Stimulated activated naive B cell treated with anti-CD40 and anti-IgM and Interleukin-4, amounts not matched to agents 10 μg/mL and 1 μg/mL and 100 μg/mL, for 72 hours (primary cell): ENCODE measurements around the gene CNGA2.

Experiments
- ATAC-seq, 2 donors: fragments of 150-1000 bp; cut with Tn5 transposase; replicated peaks; 2 replicates each; pipeline ENCODE4 v1.10.0; 2021; ENCODE audit warnings: moderate library complexity in 1 of 2
- DNase-seq: peaks from one replicate; pipeline ENCODE4 v3.0.0; 2021
- H3K27ac Mint-ChIP-seq: one replicate; pipeline ENCODE4 v1.8.0; 2022; ENCODE audit warnings: mild to moderate bottlenecking, mixed read lengths
- H3K27me3 Mint-ChIP-seq, 2 donors: one replicate each; pipeline ENCODE4 v1.8.0; 2022; ENCODE audit warnings: mixed read lengths in 2 of 2
- H3K36me3 Mint-ChIP-seq, 2 donors: one replicate each; pipeline ENCODE4 v1.8.0; 2022; ENCODE audit warnings: mixed read lengths in 2 of 2, mild to moderate bottlenecking in 1 of 2
- H3K4me1 Mint-ChIP-seq, 2 donors: one replicate each; pipeline ENCODE4 v1.8.0; 2022; ENCODE audit warnings: mixed read lengths in 2 of 2, mild to moderate bottlenecking in 1 of 2
- H3K4me3 Mint-ChIP-seq, 2 donors: one replicate each; pipeline ENCODE4 v1.8.0; 2022; ENCODE audit warnings: mild to moderate bottlenecking in 2 of 2, mixed read lengths in 2 of 2, moderate library complexity in 1 of 2
- H3K9me3 Mint-ChIP-seq, 2 donors: one replicate each; pipeline ENCODE4 v1.8.0; 2022; ENCODE audit warnings: mixed read lengths in 2 of 2, mild to moderate bottlenecking in 1 of 2

CNGA2 gene

DNA sequence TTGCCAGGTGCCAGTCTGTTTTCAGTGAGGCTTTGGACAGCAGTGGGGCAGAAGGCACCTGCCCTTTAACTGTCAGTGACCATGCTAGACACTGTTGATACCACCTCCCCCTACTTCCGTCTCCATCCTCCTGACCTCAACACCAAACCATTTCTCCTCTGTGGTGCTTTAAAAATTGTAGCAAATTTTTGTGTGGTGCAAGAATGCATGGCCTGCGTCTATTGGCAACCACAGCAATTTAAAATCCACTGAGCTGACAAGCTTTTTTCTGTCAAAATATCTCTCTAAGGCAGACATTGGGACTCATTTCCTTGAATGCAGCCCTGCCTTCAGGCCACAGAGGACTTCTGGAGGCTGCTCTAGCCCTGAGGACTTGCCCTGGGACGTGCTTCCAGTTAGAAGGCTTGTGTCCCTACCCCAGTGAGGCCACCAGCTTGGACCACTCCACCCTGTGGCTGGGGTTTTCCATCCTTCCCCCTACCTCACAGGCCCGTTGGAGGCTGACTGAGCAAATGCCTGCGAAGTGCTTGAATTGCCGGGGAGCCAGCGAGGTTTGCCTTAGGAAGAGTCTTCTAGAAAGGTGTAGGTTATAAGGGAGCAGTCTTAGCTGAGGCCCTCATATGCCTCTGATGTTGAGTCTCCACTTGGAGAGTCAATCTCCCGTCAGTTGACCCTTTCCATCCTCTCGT is 32.4 kb upstream of the CNGA2 start:
- no peak overlapping the region for H3K27ac Mint-ChIP-seq
- no peak overlapping the region for H3K4me3 Mint-ChIP-seq
- H3K9me3 Mint-ChIP-seq, result no peaks in the 10 kb centered on the region
- H3K27me3 Mint-ChIP-seq, result peaks cover under 1 to 6% of the 10 kb centered on the region in 2 donors
- H3K36me3 Mint-ChIP-seq, result no peaks in the 10 kb centered on the region
- H3K4me1 Mint-ChIP-seq, result no peaks in the 10 kb centered on the region
- DNase-seq (no peak), ATAC-seq (no peak)

- Mint-ChIP-seq H3K4me3 (no peak overlapping the region), H3K4me1 (no peaks in the 10 kb centered on the region), H3K27me3 (no peaks in the 10 kb centered on the region), H3K9me3 (no peaks in the 10 kb centered on the region), H3K36me3 (no peaks in the 10 kb centered on the region), H3K27ac (no peak overlapping the region)
- DNase-seq, result no peak
- ATAC-seq, result no peak
Measured at GRCh38 chrX:151702741-151703340, 31.7 kb upstream of the CNGA2 start.

GRCh38 chrX:151703487-151703886 is 31.1 kb upstream of the CNGA2 start:
- Mint-ChIP-seq H3K9me3 (no peaks in the 10 kb centered on the region), H3K4me3 (no peak overlapping the region), H3K36me3 (no peaks in the 10 kb centered on the region), H3K27ac (no peak overlapping the region), H3K27me3 (no peaks in the 10 kb centered on the region), H3K4me1 (no peaks in the 10 kb centered on the region)
- no peak for ATAC-seq
- DNase-seq, result no peak

- H3K27me3 Mint-ChIP-seq, result no peaks in the 10 kb centered on the region
- H3K36me3 Mint-ChIP-seq, result no peaks in the 10 kb centered on the region
- ATAC-seq (no peak), DNase-seq (no peak)
- no peak overlapping the region for H3K4me3 Mint-ChIP-seq
- H3K9me3 Mint-ChIP-seq, result no peaks in the 10 kb centered on the region
- H3K27ac Mint-ChIP-seq, result no peak overlapping the region
- no peaks in the 10 kb centered on the region for H3K4me1 Mint-ChIP-seq
Measured at GRCh38 chrX:151704041-151704663, 30.4 kb upstream of the CNGA2 start.

GRCh38 chrX:151708821-151709220 is 25.7 kb upstream of the CNGA2 start:
- H3K27ac Mint-ChIP-seq, result no peak overlapping the region

GRCh38 chrX:151710457-151710856 is 24.1 kb upstream of the CNGA2 start:
- Mint-ChIP-seq H3K4me3 (no peak overlapping the region), H3K9me3 (no peaks in the 10 kb centered on the region), H3K27ac (no peak overlapping the region), H3K4me1 (no peaks in the 10 kb centered on the region), H3K27me3 (peaks cover 0 to 3% of the 10 kb centered on the region in 2 donors), H3K36me3 (no peaks in the 10 kb centered on the region)
- no peak for ATAC-seq
- DNase-seq, result no peak

More at GRCh38 chrX:151708821-151709220, 25.7 kb upstream of the CNGA2 start:
- no peaks in the 10 kb centered on the region for H3K36me3 Mint-ChIP-seq
- no peaks in the 10 kb centered on the region for H3K4me1 Mint-ChIP-seq
- H3K4me3 Mint-ChIP-seq, result no peak overlapping the region
- no peaks in the 10 kb centered on the region for H3K9me3 Mint-ChIP-seq
- no peaks in the 10 kb centered on the region for H3K27me3 Mint-ChIP-seq
- ATAC-seq, result no peak
- no peak for DNase-seq

- Mint-ChIP-seq H3K4me3 (no peak overlapping the region), H3K27me3 (peaks cover 0 to 3% of the 10 kb centered on the region in 2 donors), H3K36me3 (no peaks in the 10 kb centered on the region), H3K27ac (no peak overlapping the region), H3K4me1 (no peaks in the 10 kb centered on the region), H3K9me3 (no peaks in the 10 kb centered on the region)
- DNase-seq, result no peak
- no peak for ATAC-seq
Measured at GRCh38 chrX:151711154-151711553, 23.4 kb upstream of the CNGA2 start.

DNA sequence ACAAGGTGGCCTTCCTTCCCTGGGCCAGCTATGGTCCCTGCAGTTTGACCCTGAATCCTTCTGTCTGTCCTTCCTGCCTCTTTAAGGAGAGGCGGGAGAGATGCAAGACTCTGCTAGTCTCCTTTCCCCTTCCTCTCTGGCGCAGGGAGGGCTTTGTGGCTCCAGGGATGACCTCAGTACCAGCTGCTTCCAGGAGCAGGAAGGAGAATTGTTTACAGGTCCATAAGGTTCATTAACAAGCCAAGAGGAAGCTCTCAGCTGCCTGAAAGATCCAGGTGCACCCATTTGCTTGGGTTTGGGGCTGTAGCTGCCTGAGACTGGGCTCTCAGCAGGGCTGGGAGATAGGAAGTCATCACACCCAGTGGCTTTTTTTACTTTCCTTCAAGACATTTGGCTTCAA is 22.8 kb upstream of the CNGA2 start:
- ATAC-seq, result no peak
- H3K4me1 Mint-ChIP-seq, result no peaks in the 10 kb centered on the region
- H3K27ac Mint-ChIP-seq, result no peak overlapping the region
- no peaks in the 10 kb centered on the region for H3K9me3 Mint-ChIP-seq
- DNase-seq, result no peak
- H3K36me3 Mint-ChIP-seq, result no peaks in the 10 kb centered on the region
- H3K4me3 Mint-ChIP-seq, result no peak overlapping the region
- H3K27me3 Mint-ChIP-seq, result peaks cover 0 to 3% of the 10 kb centered on the region in 2 donors

GRCh38 chrX:151712253-151712652 is 22.3 kb upstream of the CNGA2 start:
- no peak for ATAC-seq
- Mint-ChIP-seq H3K4me1 (no peaks in the 10 kb centered on the region), H3K9me3 (no peaks in the 10 kb centered on the region), H3K27ac (no peak overlapping the region), H3K36me3 (no peaks in the 10 kb centered on the region), H3K27me3 (peaks cover 0 to 3% of the 10 kb centered on the region in 2 donors), H3K4me3 (no peak overlapping the region)
- DNase-seq, result no peak

DNA sequence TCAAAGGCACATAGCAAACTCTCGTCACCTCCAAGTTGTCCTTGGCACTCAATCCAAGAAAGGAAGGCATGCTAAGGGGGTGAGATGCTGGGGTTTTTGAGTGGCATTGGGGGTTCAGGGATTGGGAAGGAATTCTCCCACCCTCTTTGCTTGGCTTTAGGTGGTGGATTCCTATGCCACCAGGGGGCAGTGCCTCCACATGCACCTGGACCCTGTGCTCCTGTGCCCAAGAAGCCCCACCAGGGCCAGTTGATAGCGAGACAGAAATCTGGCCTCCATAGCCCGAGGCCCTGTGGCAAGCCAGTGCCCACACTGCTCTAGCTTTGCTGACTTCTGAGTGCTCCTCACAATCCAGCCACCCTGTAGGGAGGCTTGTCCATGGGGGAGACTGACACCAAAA is 20.7 kb upstream of the CNGA2 start:
- Mint-ChIP-seq H3K27me3 (peaks cover 0 to 3% of the 10 kb centered on the region in 2 donors), H3K27ac (no peak overlapping the region), H3K4me3 (no peak overlapping the region), H3K9me3 (peaks cover 0 to 3% of the 10 kb centered on the region in 2 donors), H3K4me1 (no peaks in the 10 kb centered on the region), H3K36me3 (no peaks in the 10 kb centered on the region)
- ATAC-seq (peak in 1 of 2 donors; percentile 47), DNase-seq (no peak)

DNA sequence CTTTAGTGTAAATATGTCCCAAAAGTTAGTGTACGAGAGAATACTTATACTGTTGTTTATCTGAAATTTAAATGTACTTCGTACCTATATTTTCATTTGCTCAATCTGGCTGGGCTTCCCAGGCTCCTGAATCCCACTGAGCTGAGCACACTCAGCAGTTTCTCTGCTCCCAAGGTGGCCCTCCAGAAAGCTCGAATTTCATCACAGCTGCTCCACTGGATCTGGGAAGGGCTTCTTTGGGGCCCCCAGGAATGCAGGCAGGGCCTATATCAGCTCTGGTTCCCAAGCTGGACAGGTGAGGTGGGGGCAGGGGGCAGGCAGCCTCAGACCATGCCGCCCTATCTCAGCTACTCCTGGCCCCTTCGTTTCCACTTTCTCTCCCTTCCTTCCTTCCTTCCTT is 20.2 kb upstream of the CNGA2 start:
- Mint-ChIP-seq H3K27ac (no peak overlapping the region), H3K36me3 (no peaks in the 10 kb centered on the region), H3K9me3 (peaks cover 0 to 3% of the 10 kb centered on the region in 2 donors), H3K4me3 (no peak overlapping the region), H3K4me1 (no peaks in the 10 kb centered on the region), H3K27me3 (peaks cover 0 to 3% of the 10 kb centered on the region in 2 donors)
- ATAC-seq (no peak), DNase-seq (no peak)

- Mint-ChIP-seq H3K27ac (no peak within 1 kb of the TSS), H3K9me3 (peaks cover 0 to 3% of the 10 kb centered on the region in 2 donors), H3K27me3 (peaks cover 0 to 3% of the 10 kb centered on the region in 2 donors), H3K36me3 (no peaks in the 10 kb centered on the region), H3K4me1 (no peaks in the 10 kb centered on the region), H3K4me3 (no peak within 1 kb of the TSS)
- DNase-seq (no peak), ATAC-seq (no peak)
Measured at GRCh38 chrX:151715752-151716151, 18.8 kb upstream of the CNGA2 start, which contains the start of gene FATE1. TSS of gene FATE1 (plus strand) at chrX:151716035. CDS start at chrX:151716120, 85 bp downstream.

DNA sequence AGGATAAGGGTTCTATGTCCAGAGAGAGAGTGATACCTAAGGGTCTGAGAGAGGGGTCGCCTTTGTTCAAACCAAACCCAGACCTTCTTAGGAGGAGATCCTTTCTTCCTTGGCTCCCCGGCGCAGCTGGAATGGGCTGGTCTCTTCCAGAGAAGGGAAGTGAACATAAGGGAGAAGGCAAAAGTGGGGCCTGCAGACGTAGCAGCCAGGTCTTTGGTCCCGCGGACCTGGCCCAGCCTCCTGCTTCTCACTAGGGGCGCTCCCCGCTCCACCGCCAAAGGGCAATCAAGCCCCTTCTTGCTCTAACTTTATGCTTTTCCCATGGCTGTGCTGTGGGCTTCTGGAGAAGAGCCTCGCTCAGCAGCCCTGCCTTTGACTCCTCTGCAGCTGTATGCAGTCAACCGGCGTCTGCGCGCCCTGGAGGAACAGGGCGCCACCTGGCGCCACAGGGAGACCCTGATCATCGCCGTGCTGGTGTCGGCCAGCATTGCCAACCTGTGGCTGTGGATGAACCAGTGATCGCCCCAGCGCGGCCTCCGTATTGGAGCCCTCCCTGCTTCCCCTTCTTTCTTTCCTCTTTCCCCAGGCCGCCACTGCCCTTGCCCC is 12.2 kb upstream of the CNGA2 start:
- peaks cover 0 to 12% of the 10 kb centered on the region in 2 donors for H3K27me3 Mint-ChIP-seq
- DNase-seq (no peak), ATAC-seq (peak in 1 of 2 donors; percentile 67)
- H3K4me3 Mint-ChIP-seq, result no peak overlapping the region
- H3K9me3 Mint-ChIP-seq, result peaks cover 0 to 3% of the 10 kb centered on the region in 2 donors
- H3K4me1 Mint-ChIP-seq, result no peaks in the 10 kb centered on the region
- H3K36me3 Mint-ChIP-seq, result no peaks in the 10 kb centered on the region
- no peak overlapping the region for H3K27ac Mint-ChIP-seq

DNA sequence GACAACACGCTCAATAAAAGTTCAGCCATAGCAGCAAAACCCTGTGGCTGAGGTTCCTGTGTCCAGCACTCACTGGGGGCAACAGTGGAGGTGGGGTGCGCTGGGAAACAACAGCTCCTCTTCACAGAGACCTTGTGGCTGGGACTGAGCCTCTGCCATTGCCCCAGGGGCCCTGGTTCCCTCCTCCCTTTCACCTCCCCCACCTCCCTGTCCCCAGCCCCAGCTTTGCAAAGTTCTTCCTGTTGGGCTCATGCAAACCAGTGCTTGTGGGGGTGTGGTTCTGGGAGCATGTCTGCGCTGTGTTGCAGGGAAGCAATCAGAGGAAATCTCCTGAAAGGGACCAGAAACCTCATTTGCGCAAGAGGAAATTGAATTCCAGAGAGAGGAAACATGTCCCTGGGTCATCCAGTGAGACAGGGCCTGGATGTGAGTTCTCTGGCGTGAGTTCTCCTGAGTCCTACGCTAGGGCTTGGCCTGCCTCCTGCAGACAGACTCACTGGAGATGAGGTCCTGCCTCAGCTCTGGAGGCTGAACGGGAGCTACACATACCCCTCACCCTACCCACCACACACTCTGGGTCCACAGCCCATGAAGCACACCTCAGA is 11.3 kb upstream of the CNGA2 start:
- H3K4me1 Mint-ChIP-seq, result no peaks in the 10 kb centered on the region
- H3K4me3 Mint-ChIP-seq, result no peak overlapping the region
- H3K9me3 Mint-ChIP-seq, result peaks cover 0 to 3% of the 10 kb centered on the region in 2 donors
- no peak for DNase-seq
- no peak overlapping the region for H3K27ac Mint-ChIP-seq
- ATAC-seq, result no peak
- H3K27me3 Mint-ChIP-seq, result peaks cover 0 to 12% of the 10 kb centered on the region in 2 donors
- no peaks in the 10 kb centered on the region for H3K36me3 Mint-ChIP-seq
